H54 (cell line): Measurements from ENCODE around the gene KNG1.

Experiments
- DNase-seq: peaks from one replicate; pipeline ENCODE4 v3.0.0; 2011; ENCODE audit warnings: low spot score, mixed read lengths; ENCODE audit not compliant: insufficient read length
- FAIRE-seq: peaks from 3 replicates; lab custom pipeline; 2011; peaks lifted over from hg19 to GRCh38; lab: Jason Lieb, UNC
- POLR2A ChIP-seq: IDR thresholded peaks from 2 replicates; pipeline ENCODE4 v1.6.1; 2011; ENCODE audit warnings: low read depth, mild to moderate bottlenecking, low read length

Gene KNG1

DNA sequence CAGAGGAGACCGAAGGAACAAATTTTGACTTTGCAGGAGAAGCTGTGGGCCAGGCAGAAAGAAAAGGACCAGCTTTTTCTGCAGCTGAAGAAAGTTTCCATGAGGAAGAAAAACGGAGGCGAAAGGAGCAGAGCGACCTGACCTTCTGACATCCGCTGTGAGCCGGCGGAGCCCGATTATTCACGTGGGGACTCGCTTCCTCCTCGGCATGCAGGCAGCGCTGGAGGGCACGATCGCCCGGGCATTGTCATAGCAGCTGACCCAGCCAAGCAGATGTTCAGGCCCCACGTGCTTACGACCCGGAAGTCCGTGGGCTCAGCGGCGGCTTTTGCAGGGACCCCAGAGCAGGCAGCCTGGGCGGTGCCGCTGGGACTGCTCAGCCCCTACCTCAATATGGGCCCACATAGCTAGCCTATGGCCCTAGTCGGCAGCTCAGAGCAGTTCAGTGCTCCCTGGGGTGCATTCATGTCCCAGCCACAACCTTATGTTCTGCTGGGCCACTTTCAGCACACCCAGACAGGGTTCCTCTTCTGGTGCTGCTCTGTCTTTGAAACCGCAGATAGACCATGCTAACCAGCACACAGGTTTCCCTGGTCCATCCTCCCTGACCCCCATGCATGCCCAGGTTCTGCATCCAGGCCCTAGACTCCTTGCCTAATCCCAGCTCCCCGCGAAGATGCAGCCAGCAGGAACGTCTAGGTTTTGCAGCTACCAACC is 55.7 kb downstream of the KNG1 start:
- no peak for FAIRE-seq
- DNase-seq: no peak
- no peak for TF ChIP-seq POLR2A

DNA sequence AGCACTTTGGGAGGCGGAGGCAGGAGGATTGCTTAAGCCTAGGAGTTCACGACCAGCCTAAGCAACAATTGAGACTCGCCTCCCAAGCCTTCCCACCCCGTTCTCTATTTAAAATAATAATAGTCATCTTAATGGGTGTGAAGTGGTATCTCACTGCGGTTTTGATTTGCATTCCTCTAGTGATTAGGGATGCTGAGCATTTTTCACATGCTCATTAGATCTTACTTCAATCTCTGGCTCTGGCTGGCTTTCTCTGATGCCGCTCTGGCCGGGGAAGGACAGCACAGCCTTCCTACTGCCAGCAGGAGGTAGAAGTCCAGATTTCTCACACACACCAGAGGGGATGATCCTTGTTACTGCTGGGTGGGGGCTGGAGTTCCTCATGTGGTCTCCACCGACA is 58.8 kb downstream of the KNG1 start:
- TF ChIP-seq POLR2A: no peak
- FAIRE-seq: no peak
- no peak for DNase-seq

- no peak for TF ChIP-seq POLR2A
- no peak for DNase-seq
- FAIRE-seq: no peak
Observed at GRCh38 chr3:186779204-186779603, 62.0 kb downstream of the KNG1 start.

DNA sequence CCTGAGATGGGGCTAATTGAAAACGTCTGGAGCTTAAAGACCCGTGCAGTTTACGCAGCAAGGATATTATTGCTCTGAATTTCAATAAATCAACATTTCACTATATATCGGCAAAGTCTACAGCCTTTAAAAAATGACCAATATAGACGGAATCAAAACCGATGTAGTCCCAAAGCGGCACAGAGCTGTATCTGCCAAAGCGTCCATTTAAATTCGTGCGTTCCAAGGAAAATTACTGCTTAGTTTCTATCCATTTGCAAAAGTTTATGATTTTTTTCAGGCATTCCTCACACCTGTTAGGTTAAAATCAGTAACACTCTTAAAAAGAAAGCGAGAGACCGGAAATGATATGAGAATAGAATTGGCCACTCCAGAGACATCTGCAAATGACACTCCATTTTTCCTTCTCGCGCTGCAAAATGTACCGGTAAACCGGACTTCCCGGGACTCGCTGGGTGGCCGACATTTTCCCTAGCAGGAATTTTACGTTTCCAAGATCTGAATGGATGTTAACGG is 65.4 kb downstream of the KNG1 start:
- no peak for FAIRE-seq
- peak; percentile 20 for DNase-seq
- no peak for TF ChIP-seq POLR2A

- FAIRE-seq (peak; percentile 58), DNase-seq (peak; percentile 78)
- peak; percentile 98 for TF ChIP-seq POLR2A
Observed at GRCh38 chr3:186783058-186783730, 66.0 kb downstream of the KNG1 start, which contains the start of gene EIF4A2. TSS of gene EIF4A2 (plus strand) at chr3:186783577. CDS start at chr3:186783611, 34 bp downstream.

- TF ChIP-seq POLR2A: peak; percentile 36; the same call in 1 of the 2 replicates
- DNase-seq (peak; percentile 27), FAIRE-seq (peak; percentile 27)
Observed at GRCh38 chr3:186783731-186784515, 66.8 kb downstream of the KNG1 start.

- FAIRE-seq (no peak), DNase-seq (no peak)
- TF ChIP-seq POLR2A: no peak
Observed at GRCh38 chr3:186784820-186785494, 67.8 kb downstream of the KNG1 start.

DNA sequence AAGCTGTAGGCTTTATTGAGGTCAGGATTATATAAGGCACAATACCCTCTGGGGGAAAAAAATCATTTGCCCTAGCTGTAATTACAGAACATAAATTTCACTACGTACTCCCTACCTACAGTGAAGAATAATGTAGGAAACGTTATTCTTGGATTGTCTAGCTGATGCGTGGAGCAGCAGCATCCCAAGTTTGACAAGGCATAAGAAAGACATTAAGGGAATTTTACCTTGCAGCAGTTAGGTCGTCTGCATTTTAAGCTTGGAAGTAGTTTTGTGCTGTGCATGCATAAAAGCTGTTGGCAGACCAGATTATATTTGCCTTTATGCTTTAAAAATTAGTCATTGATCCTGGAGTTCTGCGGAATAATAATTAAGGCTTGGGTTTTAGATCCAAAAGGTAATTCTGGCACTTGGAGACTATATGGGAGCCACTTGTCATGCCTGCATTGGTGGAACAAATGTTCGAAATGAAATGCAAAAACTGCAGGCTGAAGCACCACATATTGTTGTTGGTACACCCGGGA is 68.4 kb downstream of the KNG1 start:
- FAIRE-seq (peak; percentile 60), DNase-seq (no peak)
- no peak for TF ChIP-seq POLR2A

- DNase-seq (no peak), FAIRE-seq (no peak)
Observed at GRCh38 chr3:186786922-186787321, 69.8 kb downstream of the KNG1 start.

GRCh38 chr3:186787642-186788481 is 70.7 kb downstream of the KNG1 start:
- FAIRE-seq (no peak), DNase-seq (no peak)
- no peak for TF ChIP-seq POLR2A

More at GRCh38 chr3:186786922-186787321, 69.8 kb downstream of the KNG1 start:
- no peak for TF ChIP-seq POLR2A

DNA sequence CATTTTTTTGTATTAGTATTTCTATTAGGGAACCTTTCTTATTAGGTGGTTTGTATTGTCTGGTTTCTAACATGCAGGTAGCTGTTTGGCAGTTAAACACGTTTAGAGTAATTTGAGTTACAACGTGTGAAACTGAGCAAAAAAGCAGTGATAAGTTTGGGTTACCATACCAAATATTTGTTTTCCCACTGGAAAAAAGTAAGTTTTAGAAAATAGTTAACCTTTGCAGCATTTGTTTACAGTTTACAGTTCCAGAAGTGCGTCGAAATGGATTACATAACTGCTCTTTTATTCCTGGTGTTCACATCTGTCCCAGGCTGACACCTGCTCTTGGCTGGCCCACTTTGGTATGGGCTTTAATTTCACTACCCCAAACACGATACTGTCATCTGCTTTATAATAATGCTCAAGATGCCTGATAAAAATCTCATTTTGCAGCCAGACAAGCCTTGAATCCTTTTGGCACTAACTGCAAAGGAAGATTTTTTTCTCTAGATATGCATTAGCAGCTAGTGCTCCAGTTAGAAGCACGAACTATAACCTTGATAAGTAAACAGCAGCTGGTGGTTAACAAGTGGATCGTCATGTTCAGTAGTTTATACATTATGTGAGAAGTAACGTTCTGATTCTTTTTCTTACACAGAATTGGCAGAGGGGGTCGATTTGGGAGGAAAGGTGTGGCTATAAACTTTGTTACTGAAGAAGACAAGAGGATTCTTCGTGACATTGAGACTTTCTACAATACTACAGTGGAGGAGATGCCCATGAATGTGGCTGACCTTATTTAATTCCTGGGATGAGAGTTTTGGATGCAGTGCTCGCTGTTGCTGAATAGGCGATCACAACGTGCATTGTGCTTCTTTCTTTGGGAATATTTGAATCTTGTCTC is 71.6 kb downstream of the KNG1 start:
- no peak for DNase-seq
- peak; percentile 74 for FAIRE-seq
- TF ChIP-seq POLR2A: no peak
